Left colon (tissue), 2 donors: Measurements from ENCODE around the gene SRPK3. TPM values are rescaled to one million over a fixed set of nuclear protein-coding genes. Genes with fewer than 3 reads are reported as not detected.

Source experiments
- ATAC-seq: fragments of 200-7000 bp; cut with Tn5 transposase; one replicate; pipeline ENCODE4 v1.9.1; 2020; ENCODE audit warnings: mild to moderate bottlenecking, moderate library complexity
- DNase-seq, 2 donors: peaks; one replicate each; pipeline ENCODE4 v3.0.0-alpha.2; 2020
- intact Hi-C, 2 donors: fragments of 100-400 bp; cut with DNase I in 1 of 2; cut with micrococcal nuclease in 1 of 2; formaldehyde crosslinking; loops; one replicate each; pipeline versions ENCODE4 v1.11.2 to v1.14.0; 2022; cut with DNase I, micrococcal nuclease
- total RNA-seq, 2 donors: library from RNA; stranded (reverse); fragmentation: NEBNext Ultra II Directional; extraction: Animal tissue kit (Norgen Biotek cat#: 25700); gene quantifications; one replicate each; pipeline ENCODE4 v1.2.1, GENCODE V29; 2021
- donor health status: DM: no; HTN: no; CAD: no.
- donor health status: DM: yes; HTN: yes; CAD: no.

The SRPK3 gene
- total RNA-seq, 2 donors from 2014 or later = 1.4 to 1.7 TPM

GRCh38 chrX:153766871-153767673, 13.8 kb upstream of the SRPK3 start:
- intact Hi-C loops = no loop called here
- ATAC-seq (peak; percentile 13), DNase-seq (peak; percentile 12 to 20)

GRCh38 chrX:153767674-153768055, 13.2 kb upstream of the SRPK3 start:
- ATAC-seq = no peak
- intact Hi-C loops = no loop called here
- no peak for DNase-seq

- peak in 1 of 2 donors; percentile 6 for DNase-seq
- ATAC-seq = no peak
- intact Hi-C loops = no loop called here
These were observed 12.3 kb upstream of the SRPK3 start for GRCh38 chrX:153768311-153769157.

GRCh38 chrX:153769158-153769864, 11.5 kb upstream of the SRPK3 start:
- intact Hi-C loops = no loop called here
- ATAC-seq (no peak), DNase-seq (peak in 1 of 2 donors; percentile 2)

GRCh38 chrX:153769865-153770600, 10.8 kb upstream of the SRPK3 start:
- ATAC-seq (no peak), DNase-seq (peak in 1 of 2 donors; percentile 3)
- intact Hi-C loops = no loop called here

- no peak for ATAC-seq
- DNase-seq = peak; percentile 3 to 13
- intact Hi-C loops = no loop called here
These were observed 10.0 kb upstream of the SRPK3 start for GRCh38 chrX:153770601-153771414.

- peak; percentile 3 to 17 for DNase-seq
- ATAC-seq = no peak
- intact Hi-C loops = no loop called here
These were observed 9.2 kb upstream of the SRPK3 start for GRCh38 chrX:153771415-153772315.

GRCh38 chrX:153772316-153773217, 8.3 kb upstream of the SRPK3 start:
- DNase-seq (peak in 1 of 2 donors; percentile 16), ATAC-seq (no peak)
- intact Hi-C loops = no loop called here

- ATAC-seq = no peak
- peak in 1 of 2 donors; percentile 19 for DNase-seq
- intact Hi-C loops = no loop called here
These were observed 7.6 kb upstream of the SRPK3 start for GRCh38 chrX:153773218-153773611.

DNA sequence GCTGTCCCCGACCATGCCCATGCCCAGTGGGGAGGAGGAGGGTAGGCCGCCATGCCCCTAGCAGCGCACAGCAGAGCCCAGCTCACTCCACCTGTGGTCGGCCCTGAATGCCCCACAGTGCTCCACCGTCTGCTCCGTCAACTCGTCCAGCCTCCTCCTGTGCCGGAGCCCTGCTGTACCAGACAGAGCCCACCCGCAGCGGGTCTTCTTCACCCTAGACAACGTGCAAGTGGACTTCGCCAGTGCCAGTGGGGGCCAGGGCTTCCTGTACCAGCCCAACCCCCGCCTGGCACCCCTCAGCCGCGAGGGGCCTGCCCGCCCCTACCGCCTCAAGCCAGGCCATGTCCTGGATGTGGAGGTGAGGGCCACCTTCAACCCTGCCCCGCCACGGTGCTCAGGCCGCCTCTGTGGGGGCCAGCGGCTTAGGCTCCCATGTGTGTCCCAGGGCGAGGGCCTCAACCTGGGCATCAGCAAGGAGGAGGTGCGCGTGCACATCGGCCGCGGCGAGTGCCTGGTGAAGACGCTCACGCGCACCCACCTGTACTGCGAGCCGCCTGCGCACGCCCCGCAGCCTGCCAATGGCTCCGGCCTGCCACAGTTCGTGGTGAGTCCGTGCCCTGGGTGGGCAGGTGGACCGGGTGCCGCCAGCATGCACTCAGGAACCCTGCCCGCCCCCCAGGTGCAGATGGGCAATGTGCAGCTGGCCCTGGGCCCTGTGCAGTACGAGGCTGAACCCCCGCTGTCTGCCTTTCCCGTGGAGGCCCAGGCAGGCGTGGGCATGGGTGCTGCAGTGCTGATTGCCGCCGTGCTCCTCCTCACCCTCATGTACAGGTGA, 6.9 kb upstream of the SRPK3 start:
- DNase-seq (peak in 1 of 2 donors; percentile 21), ATAC-seq (no peak)
- intact Hi-C loops = no loop called here

DNA sequence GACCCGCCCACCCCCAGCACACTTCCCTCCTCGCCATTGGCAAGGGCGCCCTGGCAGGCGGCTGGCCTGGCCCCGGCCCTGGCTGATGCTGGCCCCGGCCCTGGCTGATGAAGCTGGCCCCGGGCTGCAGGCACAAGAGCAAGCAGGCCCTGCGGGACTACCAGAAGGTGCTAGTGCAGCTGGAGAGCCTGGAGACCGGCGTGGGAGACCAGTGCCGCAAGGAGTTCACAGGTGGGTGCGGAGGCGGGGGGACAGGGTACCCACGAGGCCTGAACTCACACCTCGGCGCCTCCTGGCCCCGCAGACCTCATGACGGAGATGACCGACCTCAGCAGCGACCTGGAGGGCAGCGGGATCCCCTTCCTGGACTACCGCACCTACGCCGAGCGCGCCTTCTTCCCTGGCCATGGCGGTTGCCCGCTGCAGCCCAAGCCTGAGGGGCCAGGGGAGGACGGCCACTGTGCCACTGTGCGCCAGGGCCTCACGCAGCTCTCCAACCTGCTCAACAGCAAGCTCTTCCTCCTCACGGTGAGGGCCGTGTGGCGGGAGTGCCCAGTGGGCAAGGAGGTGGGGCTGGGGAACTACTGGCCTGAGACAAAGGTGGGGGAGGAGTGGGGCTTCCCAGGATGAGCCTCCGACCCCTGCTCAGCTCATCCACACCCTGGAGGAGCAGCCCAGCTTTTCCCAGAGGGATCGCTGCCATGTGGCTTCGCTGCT, 6.1 kb upstream of the SRPK3 start:
- DNase-seq (peak in 1 of 2 donors; percentile 12), ATAC-seq (no peak)
- intact Hi-C loops = no loop called here

DNA sequence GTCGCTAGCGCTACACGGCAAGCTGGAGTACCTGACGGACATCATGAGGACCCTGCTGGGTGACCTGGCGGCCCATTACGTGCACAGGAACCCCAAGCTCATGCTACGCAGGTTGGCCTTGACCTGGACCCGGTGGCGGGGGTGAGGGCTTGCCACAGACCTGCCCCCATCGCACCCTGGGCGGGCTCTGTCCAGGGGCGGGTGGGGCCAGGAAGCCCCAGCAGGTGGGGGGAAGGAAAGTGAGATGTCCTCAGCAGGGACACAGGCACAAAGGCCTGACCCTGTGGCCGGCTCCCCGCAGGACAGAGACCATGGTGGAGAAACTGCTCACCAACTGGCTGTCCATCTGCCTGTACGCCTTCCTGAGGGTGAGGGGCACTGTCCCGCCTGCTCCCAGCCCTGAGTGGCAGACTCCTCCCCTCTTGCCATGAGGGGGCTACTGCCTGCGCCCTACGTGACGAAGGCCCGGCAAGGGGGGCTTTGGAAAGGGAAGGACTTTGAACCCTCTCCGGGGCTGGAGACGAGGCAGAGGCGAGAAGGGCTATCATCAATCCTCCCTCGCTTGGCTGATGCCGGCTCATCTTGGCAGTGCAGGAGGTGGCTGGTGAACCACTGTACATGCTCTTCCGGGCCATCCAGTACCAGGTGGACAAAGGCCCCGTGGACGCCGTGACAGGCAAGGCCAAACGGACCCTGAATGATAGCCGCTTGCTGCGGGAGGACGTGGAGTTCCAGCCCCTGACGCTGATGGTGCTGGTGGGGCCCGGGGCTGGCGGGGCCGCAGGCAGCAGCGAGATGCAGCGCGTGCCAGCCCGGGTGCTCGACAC, 5.3 kb upstream of the SRPK3 start:
- peak in 1 of 2 donors; percentile 12 for DNase-seq
- no peak for ATAC-seq
- intact Hi-C loops = no loop called here

DNA sequence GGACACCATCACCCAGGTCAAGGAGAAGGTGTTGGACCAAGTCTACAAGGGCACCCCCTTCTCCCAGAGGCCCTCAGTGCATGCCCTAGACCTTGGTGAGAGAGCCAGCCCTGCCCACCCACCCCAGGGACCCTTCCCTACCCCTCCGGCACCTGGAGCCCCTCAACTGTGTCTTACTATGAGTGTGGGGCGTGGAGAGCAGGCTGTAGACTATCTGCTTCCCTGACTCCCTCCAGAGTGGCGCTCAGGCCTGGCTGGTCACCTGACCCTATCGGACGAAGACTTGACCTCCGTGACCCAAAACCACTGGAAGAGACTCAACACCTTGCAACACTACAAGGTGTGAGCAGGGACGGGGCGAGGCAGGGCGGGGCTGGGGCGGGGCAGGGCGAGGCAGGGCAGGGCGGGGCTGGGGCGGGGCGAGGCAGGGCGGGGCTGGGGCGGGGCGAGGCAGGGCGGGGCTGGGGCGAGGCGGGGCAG, 4.7 kb upstream of the SRPK3 start:
- intact Hi-C loops = no loop called here
- ATAC-seq = no peak

More for the DNA sequence above, 4.7 kb upstream of the SRPK3 start:
- DNase-seq = peak in 1 of 2 donors; percentile 9
